HL-60 (cell line): Measurements from ENCODE around the gene OVCH2.

ENCODE experiments used
- DNase-seq, 2 experiments: peaks; one replicate each; pipeline ENCODE4 v3.0.0-alpha.2; 2010 to 2020; ENCODE audit warnings: low read depth in 1 of 2, low spot score in 1 of 2
- H3K27ac ChIP-seq: fragments of 250-450 bp; sonication (Bioruptor Pico); replicated peaks from 2 replicates; pipeline ENCODE4 v1.5.1; 2020; ENCODE audit warnings: mild to moderate bottlenecking, moderate library complexity
- H3K27me3 ChIP-seq: fragments of 250-450 bp; sonication (Bioruptor Pico); 2 replicates; pipeline ENCODE4 v1.5.1; 2021; ENCODE audit warnings: mild to moderate bottlenecking, moderate library complexity; ENCODE audit not compliant: insufficient read depth, poor library complexity, severe bottlenecking
- H3K4me3 ChIP-seq: replicated peaks from 2 replicates; pipeline ENCODE4 v1.5.1; 2011; ENCODE audit warnings: mild to moderate bottlenecking, control low read depth, low read length; ENCODE audit not compliant: insufficient read depth
- CTCF ChIP-seq: IDR thresholded peaks from one replicate; pipeline ENCODE4 v1.5.1; 2011; ENCODE audit warnings: low read length, control low read depth, inconsistent platforms; ENCODE audit not compliant: insufficient read depth
- GABPA ChIP-seq: IDR thresholded peaks from 2 replicates; pipeline ENCODE4 v1.6.1; 2012; ENCODE audit warnings: low read depth
- POLR2AphosphoS5 ChIP-seq: IDR thresholded peaks from 2 replicates; pipeline ENCODE4 v1.6.1; 2012; ENCODE audit warnings: low read depth
- REST ChIP-seq: IDR thresholded peaks from 2 replicates; pipeline ENCODE4 v1.6.1; 2012; ENCODE audit warnings: low read depth; ENCODE audit not compliant: insufficient replicate concordance
- SPI1 ChIP-seq: IDR thresholded peaks from 2 replicates; pipeline ENCODE4 v1.6.1; 2012; ENCODE audit warnings: low read depth, mild to moderate bottlenecking, borderline replicate concordance

Gene OVCH2

GRCh38 chr11:7646866-7647265 is 59.4 kb downstream of the OVCH2 start:
- TF ChIP-seq POLR2AphosphoS5 (no peak), CTCF (no peak), SPI1 (no peak), GABPA (no peak), REST (no peak)
- DNase-seq = no peak
- Histone ChIP-seq H3K27me3 (no peaks in the 10 kb centered on the region), H3K4me3 (no peak overlapping the region), H3K27ac (no peak overlapping the region)

GRCh38 chr11:7645206-7645605 is 61.1 kb downstream of the OVCH2 start:
- no peaks in the 10 kb centered on the region for H3K27me3 ChIP-seq
- no peak overlapping the region for H3K4me3 ChIP-seq
- DNase-seq = no peak
- TF ChIP-seq GABPA = no peak
- no peak for TF ChIP-seq SPI1
- TF ChIP-seq REST = no peak
- TF ChIP-seq POLR2AphosphoS5 = no peak
- TF ChIP-seq CTCF = no peak
- H3K27ac ChIP-seq = no peak overlapping the region

GRCh38 chr11:7643314-7643713 is 63.0 kb downstream of the OVCH2 start:
- H3K4me3 ChIP-seq = no peak overlapping the region
- no peaks in the 10 kb centered on the region for H3K27me3 ChIP-seq
- TF ChIP-seq POLR2AphosphoS5 (no peak), CTCF (no peak), REST (no peak), SPI1 (no peak), GABPA (no peak)
- no peak for DNase-seq
- no peak overlapping the region for H3K27ac ChIP-seq
